ENCODE results near the gene WIPF2. TPM values are rescaled to one million over a fixed set of nuclear protein-coding genes. Genes with fewer than 3 reads are reported as not detected.

Gene WIPF2
- total RNA-seq, 2 donors from 2014 or later = 25.7 to 26.4 TPM

DNA sequence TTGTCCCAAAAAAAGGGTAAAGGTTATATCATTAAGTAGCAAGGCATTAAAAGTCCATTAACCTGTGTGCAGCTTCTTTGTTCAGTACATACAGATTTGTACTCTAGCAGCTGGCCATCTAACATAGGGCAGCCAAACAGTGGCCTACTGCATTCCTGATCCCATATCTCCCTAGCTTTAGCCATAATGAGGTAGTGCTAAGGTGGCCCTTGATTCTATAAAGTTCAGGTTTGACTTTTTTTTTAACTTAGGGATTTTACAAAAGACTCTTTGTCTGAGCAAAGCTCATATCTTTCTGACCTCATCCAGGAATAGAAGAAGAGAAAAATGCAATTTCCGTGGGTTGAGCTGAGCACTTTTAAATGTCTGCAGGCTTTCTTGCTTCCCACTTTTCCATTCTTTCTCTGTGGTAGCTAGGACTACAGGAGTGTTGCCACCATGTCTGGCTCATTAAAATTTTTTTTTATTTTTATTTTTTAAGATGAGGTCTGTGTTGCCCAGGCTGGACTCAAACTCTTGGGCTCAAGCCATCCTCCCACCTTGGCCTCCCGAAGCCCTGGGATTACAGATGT is 49.1 kb downstream of the WIPF2 start:
- H3K9me3 Mint-ChIP-seq = no peaks in the 10 kb centered on the region
- H3K27ac Mint-ChIP-seq = no peak overlapping the region
- DNase-seq (ENCODE audit: low spot score in 2 of 2) = no peak
- H3K36me3 Mint-ChIP-seq = peaks cover 0 to 5% of the 10 kb centered on the region in 2 donors
- ATAC-seq = no peak

DNA sequence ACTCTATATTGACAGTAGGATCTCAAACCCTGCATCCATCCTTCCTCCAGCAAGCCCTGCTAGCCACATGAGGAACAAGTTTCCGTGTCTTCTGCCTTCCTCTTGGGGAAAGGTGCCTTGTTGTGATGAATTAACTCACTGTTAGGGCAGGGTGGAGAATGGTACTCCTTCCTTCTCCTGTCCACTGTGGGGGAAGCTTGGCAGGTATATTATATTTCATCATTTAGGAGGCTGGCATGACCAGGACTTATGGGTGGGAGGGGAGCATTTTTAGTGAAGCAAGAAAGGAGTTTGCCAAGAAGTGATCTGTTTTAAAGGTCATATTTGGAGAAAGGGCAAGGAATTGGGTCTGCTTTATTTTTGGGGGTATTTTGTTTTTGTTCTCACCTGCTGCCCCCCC is 59.3 kb downstream of the WIPF2 start:
- H3K9me3 Mint-ChIP-seq = no peaks in the 10 kb centered on the region
- H3K36me3 Mint-ChIP-seq = peaks cover 0 to 16% of the 10 kb centered on the region in 2 donors
- peak overlapping the region; percentile 4 to 53 for H3K27ac Mint-ChIP-seq
- no peak for DNase-seq (ENCODE audit: low spot score in 2 of 2)
- ATAC-seq = no peak

DNA sequence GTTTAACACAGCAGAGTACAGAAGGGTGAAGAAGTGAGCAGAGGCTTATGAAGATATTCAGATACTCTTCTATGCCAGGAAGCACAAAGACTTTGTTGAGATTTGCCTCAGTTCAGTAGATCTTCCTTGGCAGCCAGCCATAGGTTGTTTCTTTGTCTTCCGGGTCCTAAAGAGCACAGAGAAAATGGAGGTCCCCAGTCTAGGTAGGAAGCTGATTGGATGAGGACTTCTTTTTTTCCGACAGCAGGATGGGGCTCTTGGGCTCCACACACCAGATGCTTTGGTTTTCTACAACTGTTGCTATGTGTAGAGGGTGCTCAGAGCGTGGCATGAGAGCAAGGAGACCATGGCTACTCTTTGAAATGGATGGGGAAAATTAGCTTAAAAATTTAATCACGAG is 60.3 kb downstream of the WIPF2 start:
- no peak for ATAC-seq
- DNase-seq (ENCODE audit: low spot score in 2 of 2) = no peak
- Mint-ChIP-seq H3K27ac (peak overlapping the region in 1 of 2 donors; percentile 60), H3K36me3 (peaks cover 0 to 12% of the 10 kb centered on the region in 2 donors), H3K9me3 (no peaks in the 10 kb centered on the region)

DNA sequence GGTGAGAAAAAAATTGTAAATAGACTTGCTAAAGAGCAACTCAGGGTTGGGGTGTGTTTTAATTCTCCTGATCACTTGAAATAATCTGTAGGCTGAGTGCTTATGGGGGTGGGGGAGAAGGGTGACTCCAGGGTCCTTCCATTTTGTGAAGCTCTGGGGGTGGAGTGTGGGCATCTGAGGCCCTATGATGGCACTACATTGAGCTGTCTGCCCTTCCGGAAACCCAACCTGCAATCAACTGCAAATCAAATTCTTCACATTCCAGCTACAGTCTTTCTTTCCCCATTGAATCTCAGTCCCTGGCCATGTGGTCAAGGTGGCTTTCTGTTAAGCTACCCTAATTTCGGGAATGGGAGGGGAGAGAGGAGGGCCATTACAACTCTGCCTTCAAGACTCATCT is 62.6 kb downstream of the WIPF2 start:
- DNase-seq (ENCODE audit: low spot score in 2 of 2) = no peak
- ATAC-seq = no peak
- Mint-ChIP-seq H3K9me3 (no peaks in the 10 kb centered on the region), H3K36me3 (peaks cover 0 to 12% of the 10 kb centered on the region in 2 donors), H3K27ac (peak overlapping the region; percentile 23 to 50)

DNA sequence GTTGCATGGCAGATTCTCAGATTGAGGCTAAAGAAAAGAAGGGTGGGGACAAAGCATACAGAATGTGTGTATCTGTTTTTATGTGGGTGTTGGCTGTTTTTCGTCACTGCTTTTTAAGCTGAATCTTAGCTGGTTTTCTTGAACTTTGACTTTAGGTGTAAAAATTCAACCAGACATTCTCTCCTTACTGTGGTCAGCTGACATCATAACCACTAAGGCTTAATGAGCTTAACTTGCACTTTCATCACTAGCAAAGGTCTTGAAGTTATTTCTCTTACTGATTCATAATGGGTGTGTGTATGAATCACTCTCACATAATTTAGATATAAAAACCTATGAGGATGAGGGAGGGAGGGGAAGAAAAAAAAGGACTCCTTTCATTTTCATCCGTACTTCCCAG is 64.6 kb downstream of the WIPF2 start:
- no peak for DNase-seq (ENCODE audit: low spot score in 2 of 2)
- Mint-ChIP-seq H3K9me3 (no peaks in the 10 kb centered on the region), H3K27ac (peak overlapping the region; percentile 80 to 82), H3K36me3 (peaks cover 9 to 14% of the 10 kb centered on the region in 2 donors)
- ATAC-seq = peak; percentile 69 to 77

DNA sequence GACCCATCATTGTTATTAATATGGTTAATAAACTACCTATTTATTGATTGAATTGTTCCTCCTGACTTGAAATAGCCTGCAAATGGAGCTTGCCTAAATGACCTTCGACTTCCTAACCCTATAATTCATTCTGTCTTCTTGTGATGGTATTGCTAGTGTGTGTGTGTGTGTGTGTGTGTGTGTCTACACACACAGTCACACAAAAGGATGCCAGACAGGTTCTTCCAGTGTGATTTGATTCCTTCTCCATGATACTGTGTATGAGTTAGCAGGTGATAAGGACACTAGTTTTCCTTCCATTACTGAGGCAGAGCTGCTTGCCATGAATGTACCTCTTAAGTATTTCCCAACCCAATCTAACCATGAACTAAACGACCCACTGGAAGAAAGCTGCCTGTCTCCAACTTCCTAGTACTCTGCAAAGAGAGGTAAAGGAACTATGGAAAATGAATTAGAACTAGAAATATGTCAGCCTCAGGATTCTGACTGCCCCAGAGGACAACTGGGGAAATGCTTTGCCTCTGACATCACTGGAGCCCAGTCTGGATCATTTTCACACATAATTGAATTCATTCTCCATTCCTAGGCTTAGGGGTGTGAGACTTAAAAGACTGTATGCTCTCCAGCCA is 65.1 kb downstream of the WIPF2 start:
- DNase-seq (ENCODE audit: low spot score in 2 of 2) (no peak), ATAC-seq (no peak)
- Mint-ChIP-seq H3K9me3 (no peaks in the 10 kb centered on the region), H3K27ac (peak overlapping the region; percentile 80 to 82), H3K36me3 (peaks cover 13 to 18% of the 10 kb centered on the region in 2 donors)

DNA sequence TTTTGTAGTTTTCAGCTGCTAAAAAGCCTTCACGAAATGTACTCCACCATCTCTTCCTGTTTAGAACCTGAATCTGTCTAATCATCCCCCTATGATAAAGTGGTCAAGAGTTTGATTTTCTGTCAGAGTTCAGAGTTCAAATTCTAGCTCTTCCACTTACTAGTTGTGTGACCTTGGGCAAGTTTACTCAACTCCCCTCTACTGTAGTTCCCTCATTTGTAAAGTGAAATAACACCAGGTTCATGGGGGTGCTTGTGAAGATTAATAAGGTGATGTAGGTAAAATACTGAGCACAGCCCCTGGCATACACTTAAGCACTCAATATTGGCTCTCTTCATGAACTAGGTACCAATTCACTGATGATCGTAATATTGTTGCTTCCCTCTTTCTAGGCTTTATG is 67.4 kb downstream of the WIPF2 start:
- ATAC-seq = no peak
- Mint-ChIP-seq H3K27ac (no peak overlapping the region), H3K36me3 (peaks cover 32 to 33% of the 10 kb centered on the region in 2 donors), H3K9me3 (no peaks in the 10 kb centered on the region)
- no peak for DNase-seq (ENCODE audit: low spot score in 2 of 2)

DNA sequence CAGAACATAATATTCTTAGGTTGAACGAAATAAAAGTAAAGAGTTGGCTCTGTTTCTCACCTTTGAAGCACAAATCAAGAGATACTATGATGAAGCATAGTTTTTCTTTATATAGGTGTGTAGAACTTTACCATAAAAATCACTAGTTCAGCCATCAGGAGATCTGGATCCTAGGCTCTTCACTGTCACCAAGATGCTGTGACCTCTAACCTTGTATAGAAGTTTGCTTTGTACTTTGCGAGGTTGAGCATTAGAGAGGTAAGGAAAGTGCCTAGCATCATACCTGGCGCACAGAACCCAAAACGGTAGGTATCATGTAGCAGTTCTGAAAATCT is 68.0 kb downstream of the WIPF2 start:
- Mint-ChIP-seq H3K9me3 (no peaks in the 10 kb centered on the region), H3K27ac (peak overlapping the region; percentile 67 to 93), H3K36me3 (peaks cover 32 to 38% of the 10 kb centered on the region in 2 donors)

DNA sequence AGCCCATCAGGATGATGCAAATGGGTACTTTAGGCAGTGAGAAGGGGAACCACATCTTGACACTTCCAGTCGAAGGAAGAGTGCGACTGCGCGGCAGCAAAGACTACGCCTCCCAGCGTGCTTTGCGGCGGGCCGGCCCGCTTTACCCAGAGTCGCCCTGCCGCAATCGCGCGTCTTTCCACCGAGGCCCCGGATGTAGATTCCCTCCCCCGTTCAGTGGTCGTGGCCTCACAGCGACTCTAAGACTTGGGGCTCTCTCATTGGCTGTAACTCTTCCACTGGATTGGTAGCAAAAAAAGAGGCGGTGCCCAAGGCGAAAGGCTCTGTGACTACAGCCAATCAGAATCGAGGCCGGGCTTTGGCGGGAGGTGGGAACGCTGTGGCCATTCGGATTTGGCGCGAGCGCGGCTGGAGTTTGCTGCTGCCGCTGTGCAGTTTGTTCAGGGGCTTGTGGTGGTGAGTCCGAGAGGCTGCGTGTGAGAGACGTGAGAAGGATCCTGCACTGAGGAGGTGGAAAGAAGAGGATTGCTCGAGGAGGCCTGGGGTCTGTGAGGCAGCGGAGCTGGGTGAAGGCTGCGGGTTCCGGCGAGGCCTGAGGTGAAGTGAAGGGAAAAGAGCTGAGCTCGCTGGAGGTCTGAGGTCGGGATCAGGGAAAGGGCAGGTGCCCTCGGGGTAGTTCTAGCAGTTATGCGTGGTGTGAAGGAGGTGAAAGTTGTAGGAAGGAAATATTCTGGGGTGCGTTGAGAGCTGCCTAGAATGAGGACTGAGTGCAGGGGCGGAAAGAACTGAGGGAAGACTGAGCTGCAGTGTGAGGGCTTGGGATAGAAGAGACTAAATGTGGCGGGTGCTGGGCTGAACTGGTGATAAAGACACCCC is 68.6 kb downstream of the WIPF2 start, which contains the start of gene CDC6:
CDC6 (plus strand) TSS at position 386 of the 876 bp plus-strand sequence. CDS start 1,542 bp downstream, outside the sequence.
- Mint-ChIP-seq H3K9me3 (no peaks in the 10 kb centered on the region), H3K36me3 (peaks cover 32 to 38% of the 10 kb centered on the region in 2 donors), H3K27ac (peak within 1 kb of the TSS; percentile 93 to 100)
- peak; percentile 94 to 99 for DNase-seq (ENCODE audit: low spot score in 2 of 2)
- peak; percentile 87 to 88 for ATAC-seq

More for the DNA sequence above, 68.0 kb downstream of the WIPF2 start:
- ATAC-seq = no peak
- DNase-seq (ENCODE audit: low spot score in 2 of 2) = no peak

DNA sequence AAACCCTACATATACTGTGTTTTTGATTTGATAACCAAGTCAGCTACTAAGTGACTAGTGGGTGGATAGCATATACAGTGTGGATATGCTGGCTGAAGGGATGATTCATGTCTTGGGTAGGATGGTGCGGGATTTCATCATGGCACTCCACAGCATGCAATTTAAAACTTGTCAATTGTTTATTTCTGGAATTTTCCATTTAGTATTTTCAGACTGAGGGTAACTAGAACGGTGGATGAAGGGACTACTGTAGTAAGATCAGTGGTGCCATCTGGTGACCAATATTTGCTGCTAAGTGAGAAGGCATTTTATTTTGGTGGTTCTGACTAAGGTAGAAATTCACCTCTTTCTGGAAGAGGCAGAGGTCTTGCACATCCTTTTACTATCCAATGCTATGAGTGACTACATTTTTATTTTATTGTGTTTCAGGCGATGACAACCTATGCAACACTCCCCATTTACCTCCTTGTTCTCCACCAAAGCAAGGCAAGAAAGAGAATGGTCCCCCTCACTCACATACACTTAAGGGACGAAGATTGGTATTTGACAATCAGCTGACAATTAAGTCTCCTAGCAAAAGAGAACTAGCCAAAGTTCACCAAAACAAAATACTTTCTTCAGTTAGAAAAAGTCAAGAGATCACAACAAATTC is 71.7 kb downstream of the WIPF2 start:
- Mint-ChIP-seq H3K36me3 (peaks cover 46 to 50% of the 10 kb centered on the region in 2 donors), H3K9me3 (no peaks in the 10 kb centered on the region), H3K27ac (peak overlapping the region in 1 of 2 donors; percentile 23)
- ATAC-seq (no peak), DNase-seq (ENCODE audit: low spot score in 2 of 2) (peak in 1 of 2 donors; percentile 42)

DNA sequence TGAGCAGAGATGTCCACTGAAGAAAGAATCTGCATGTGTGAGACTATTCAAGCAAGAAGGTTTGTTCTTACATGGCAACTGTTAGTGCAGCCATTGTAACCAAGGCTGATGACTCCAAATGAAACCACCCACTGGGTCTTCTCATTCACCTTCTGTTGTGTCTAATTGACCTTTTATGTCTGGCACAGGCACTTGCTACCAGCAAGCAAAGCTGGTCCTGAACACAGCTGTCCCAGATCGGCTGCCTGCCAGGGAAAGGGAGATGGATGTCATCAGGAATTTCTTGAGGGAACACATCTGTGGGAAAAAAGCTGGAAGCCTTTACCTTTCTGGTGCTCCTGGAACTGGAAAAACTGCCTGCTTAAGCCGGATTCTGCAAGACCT is 72.2 kb downstream of the WIPF2 start:
- DNase-seq (ENCODE audit: low spot score in 2 of 2) = no peak
- Mint-ChIP-seq H3K9me3 (no peaks in the 10 kb centered on the region), H3K27ac (peak overlapping the region in 1 of 2 donors; percentile 41), H3K36me3 (peaks cover 50 to 52% of the 10 kb centered on the region in 2 donors)
- ATAC-seq = no peak

DNA sequence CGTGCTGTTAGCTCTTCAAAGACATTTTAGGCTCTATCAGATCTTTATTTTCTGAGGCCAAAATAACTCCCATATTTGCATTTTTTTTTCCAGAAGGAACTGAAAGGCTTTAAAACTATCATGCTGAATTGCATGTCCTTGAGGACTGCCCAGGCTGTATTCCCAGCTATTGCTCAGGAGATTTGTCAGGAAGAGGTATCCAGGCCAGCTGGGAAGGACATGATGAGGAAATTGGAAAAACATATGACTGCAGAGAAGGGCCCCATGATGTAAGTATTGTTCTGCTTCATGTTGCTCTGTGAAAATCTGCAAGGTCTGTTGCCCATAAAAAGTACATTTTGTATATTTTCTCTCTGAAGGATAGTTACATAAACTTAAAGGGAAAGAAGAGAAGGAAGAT is 74.3 kb downstream of the WIPF2 start:
- Mint-ChIP-seq H3K36me3 (peaks cover 50 to 57% of the 10 kb centered on the region in 2 donors), H3K9me3 (no peaks in the 10 kb centered on the region), H3K27ac (peak overlapping the region in 1 of 2 donors; percentile 75)
- ATAC-seq (no peak), DNase-seq (ENCODE audit: low spot score in 2 of 2) (no peak)

DNA sequence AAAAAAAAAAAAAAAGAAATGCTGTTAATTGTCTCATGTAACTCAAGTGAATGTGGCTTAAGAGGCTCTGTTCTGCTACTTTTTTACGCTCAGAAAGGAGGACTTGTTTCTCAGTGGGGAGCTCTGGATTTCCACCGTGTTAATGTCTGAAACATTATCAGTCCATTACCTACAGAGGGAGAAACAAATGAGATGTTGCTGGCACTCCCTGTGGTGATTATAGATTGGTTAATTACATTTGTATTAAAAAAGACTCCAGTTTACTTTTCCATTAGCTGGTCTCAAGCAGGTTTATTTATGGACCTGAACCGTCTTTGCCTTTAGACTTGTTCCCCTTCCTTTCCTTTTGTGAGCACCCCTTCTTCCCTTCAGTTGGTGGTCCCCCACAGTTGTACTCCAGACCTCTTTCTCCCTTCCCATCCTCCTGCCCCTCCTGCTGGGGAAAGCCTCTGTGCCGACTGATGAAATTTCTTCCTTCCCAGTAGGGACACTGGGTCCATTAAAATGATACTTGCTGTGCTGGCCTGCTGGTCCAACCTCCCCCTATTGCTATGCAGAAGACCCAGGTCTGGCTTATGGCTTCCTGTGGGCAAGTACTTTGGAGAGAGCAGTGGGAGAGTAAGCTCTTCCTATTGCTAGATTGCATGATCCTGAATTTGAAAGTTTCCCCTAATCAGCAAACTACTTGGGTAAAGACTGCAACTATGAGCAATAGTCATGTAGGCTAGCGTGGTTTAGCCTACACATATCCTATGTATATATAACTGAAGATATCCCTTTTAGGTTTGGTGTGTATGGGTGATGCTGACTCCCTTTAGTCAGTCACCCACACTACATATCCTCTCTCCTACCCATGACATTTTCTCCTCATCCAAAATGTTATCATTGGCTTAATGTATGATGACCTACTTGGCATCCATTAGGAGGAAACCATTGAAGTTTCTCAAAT is 76.7 kb downstream of the WIPF2 start:
- Mint-ChIP-seq H3K36me3 (peaks cover 33 to 44% of the 10 kb centered on the region in 2 donors), H3K27ac (peak overlapping the region in 1 of 2 donors; percentile 77), H3K9me3 (no peaks in the 10 kb centered on the region)
- ATAC-seq = peak; percentile 72 to 96
- DNase-seq (ENCODE audit: low spot score in 2 of 2) = no peak

DNA sequence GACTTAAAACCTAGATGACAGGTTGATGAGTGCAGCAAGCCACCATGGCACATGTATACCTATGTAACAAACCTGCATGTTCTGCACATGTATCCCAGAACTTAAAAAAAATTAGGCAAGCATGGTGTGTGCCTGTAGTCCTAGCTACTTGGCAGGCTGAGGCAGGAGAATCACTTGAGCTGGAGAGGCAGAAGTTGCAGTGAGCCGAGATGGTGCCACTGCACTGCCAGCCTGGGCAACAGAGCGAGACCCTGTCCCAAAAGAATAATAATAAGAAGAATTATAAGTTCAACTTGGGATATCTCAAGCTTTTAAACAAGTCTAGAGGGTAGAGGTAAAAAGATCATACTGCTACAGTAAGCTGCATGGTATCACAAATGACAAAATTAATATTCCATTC is 78.4 kb downstream of the WIPF2 start:
- ATAC-seq = no peak
- H3K36me3 Mint-ChIP-seq = peaks cover 25 to 45% of the 10 kb centered on the region in 2 donors
- H3K9me3 Mint-ChIP-seq = no peaks in the 10 kb centered on the region
- H3K27ac Mint-ChIP-seq = peak overlapping the region in 1 of 2 donors; percentile 68
- no peak for DNase-seq (ENCODE audit: low spot score in 2 of 2)

DNA sequence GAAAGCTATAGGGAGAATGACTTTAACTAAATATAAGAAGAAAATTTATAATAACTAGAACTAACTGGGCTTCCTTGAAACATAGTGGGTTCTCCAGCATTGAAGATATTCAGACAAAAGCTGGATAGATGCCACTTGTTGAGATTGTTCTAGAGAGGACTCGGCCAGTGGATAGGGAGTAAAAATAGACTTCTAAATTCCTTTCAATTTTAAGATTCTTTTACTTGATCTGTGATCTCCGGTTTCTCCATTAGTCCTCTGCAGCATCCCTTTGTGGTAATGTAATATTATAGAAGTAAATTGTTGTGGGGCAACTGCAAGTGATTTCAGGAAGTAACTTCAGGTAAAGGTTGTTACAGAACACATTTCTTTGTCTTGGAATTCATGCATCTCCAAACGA is 79.6 kb downstream of the WIPF2 start:
- Mint-ChIP-seq H3K9me3 (no peaks in the 10 kb centered on the region), H3K36me3 (peaks cover 28 to 47% of the 10 kb centered on the region in 2 donors), H3K27ac (no peak overlapping the region)
- no peak for DNase-seq (ENCODE audit: low spot score in 2 of 2)
- ATAC-seq = no peak

All from activated naive CD4-positive, alpha-beta T cell treated with anti-CD3 and anti-CD28 coated beads, Interleukin-2, amount 50 U/mL, for 72 hours (primary cell).